Kidney (tissue), 14 donors: ENCODE measurements around the gene PSG6. TPM values are rescaled to one million over a fixed set of nuclear protein-coding genes. Genes with fewer than 3 reads are reported as not detected.
A peak's percentile ranks its signal among the peaks of the same experiment; 100 is the strongest.
"Not testable (repeated sequence)": the region's sequence is repeated elsewhere in the genome, so short reads cannot be mapped to it uniquely, and the experiment has no call there.

Source experiments
- DNase-seq, 5 donors: peaks; one replicate each; pipeline ENCODE4 v3.0.0-alpha.2; 2013 to 2020
- FAIRE-seq: peaks from 2 replicates; lab custom pipeline; 2012; peaks lifted over from hg19 to GRCh38; lab: Jason Lieb, UNC
- H3K27ac ChIP-seq, 2 donors: one replicate each; pipeline ENCODE4 v1.7.0; 2013; ENCODE audit warnings: low read depth in 2 of 2, low read length in 2 of 2, inconsistent platforms in 1 of 2
- H3K27me3 ChIP-seq: one replicate; pipeline ENCODE4 v1.7.1; 2013; ENCODE audit warnings: low read length, inconsistent platforms; ENCODE audit not compliant: control insufficient read depth, insufficient read depth
- H3K36me3 ChIP-seq, 3 donors: one replicate each; pipeline versions ENCODE4 v1.7.0 to v1.7.1; 2013; ENCODE audit warnings: low read length in 3 of 3, control low read depth in 1 of 3, inconsistent platforms in 1 of 3; ENCODE audit not compliant: insufficient read depth in 3 of 3, control insufficient read depth in 2 of 3
- H3K4me1 ChIP-seq, 3 donors: one replicate each; pipeline versions ENCODE4 v1.7.0 to v1.7.1; 2013; ENCODE audit warnings: low read length in 3 of 3, inconsistent platforms in 1 of 3, low read depth in 1 of 3; ENCODE audit not compliant: control insufficient read depth in 2 of 3, insufficient read depth in 2 of 3
- H3K4me3 ChIP-seq, 3 donors: one replicate each; pipeline versions ENCODE4 v1.7.0 to v1.8.1; 2013; ENCODE audit warnings: low read length in 3 of 3, control low read depth in 1 of 3, inconsistent platforms in 1 of 3
- H3K9ac ChIP-seq, 3 donors: one replicate each; pipeline versions ENCODE4 v1.7.0 to v1.7.1; 2013; ENCODE audit warnings: low read length in 3 of 3, control low read depth in 1 of 3, inconsistent platforms in 1 of 3
- H3K9me3 ChIP-seq, 3 donors: one replicate each; pipeline versions ENCODE4 v1.7.0 to v1.7.1; 2013; ENCODE audit warnings: low read length in 3 of 3, control low read depth in 1 of 3, inconsistent platforms in 1 of 3; ENCODE audit not compliant: control insufficient read depth in 2 of 3, insufficient read depth in 1 of 3
- intact Hi-C: fragments of 100-400 bp; cut with DNase I; formaldehyde crosslinking; loops from one replicate; pipeline ENCODE4 v1.11.1; 2022
- polyA plus RNA-seq: library from polyadenylated mRNA; stranded (reverse); fragments of 350-450 nt; fragmentation: Illumina TruSeq; extraction: RNeasy Lipid Tissue Mini Kit (QIAGEN cat#74804); gene quantifications from one replicate; pipeline ENCODE4 v1.2.3, GENCODE V29; 2014; ENCODE audit warnings: low read depth, low replicate concordance; ENCODE audit not compliant: insufficient read depth
- total RNA-seq: library from RNA; stranded (reverse); fragmentation: NEBNext Ultra II Directional; extraction: Animal tissue kit (Norgen Biotek cat#: 25700); gene quantifications from one replicate; pipeline ENCODE4 v1.2.1, GENCODE V29; 2021
- TF ChIP-seq, protein P1 (sequence below): IDR thresholded peaks from 3 replicates; pipeline ENCODE4 v1.5.1; 2012; ENCODE audit warnings: mild to moderate bottlenecking, moderate library complexity, borderline replicate concordance; ENCODE audit not compliant: insufficient read depth; ENCODE audit errors: extremely low read depth
- donor health status: control.
- donor health status: control.
- donor health status: control.
- donor health status: control.
- donor health status: control.
- donor health status: DM: yes; HTN: yes; CAD: no.
- donor health status: Normal renal cell carcinoma (clear cell type).

The PSG6 gene
- total and polyA plus RNA-seq, 2 donors from 2014 or later, result not detected

DNA sequence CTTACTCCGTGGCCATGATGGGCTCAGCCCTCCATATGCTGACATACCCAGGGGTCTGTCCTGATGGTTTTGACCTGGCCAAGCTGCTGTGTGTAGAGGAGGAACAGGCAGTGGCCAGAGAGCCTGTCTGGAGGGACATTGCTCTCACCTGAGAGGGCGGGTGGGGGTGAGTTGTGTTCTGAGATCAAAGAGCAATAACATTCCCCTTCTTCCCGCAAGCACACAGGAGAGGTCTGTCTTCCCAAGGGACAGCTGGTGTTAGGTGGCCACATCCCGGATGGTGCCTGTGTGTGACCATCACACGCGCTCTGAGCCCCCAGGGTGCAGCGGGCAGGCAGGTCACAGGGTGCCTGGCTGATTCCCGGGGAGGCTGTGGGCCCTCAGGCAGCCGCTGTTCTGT is 37.1 kb downstream of the PSG6 start:
- H3K4me1 ChIP-seq, intact Hi-C loops, H3K9ac ChIP-seq, H3K27me3 ChIP-seq, H3K9me3 ChIP-seq, H3K36me3 ChIP-seq, FAIRE-seq, H3K4me3 ChIP-seq, H3K27ac ChIP-seq: not testable (repeated sequence)
- DNase-seq, result peak in 1 of 5 donors; percentile 32

DNA sequence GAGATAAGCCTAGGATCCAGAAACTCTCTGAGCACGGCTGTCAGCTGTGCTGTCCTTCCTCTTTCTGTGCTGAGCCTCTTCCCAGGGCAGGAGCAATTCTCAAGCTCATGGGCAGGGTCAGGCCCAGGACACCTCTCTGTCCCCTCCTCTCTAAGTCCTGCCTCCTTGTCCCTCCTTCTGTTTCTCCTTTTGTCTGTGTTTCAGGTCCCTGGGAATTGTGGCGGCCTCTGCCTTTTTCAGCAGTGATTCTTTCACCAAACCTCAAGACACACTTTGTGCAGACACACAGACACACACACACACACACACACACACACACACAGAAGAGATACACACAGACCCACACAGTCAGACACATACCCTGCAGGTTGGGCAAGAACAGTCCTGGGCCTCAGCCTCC is 38.1 kb downstream of the PSG6 start, which contains the start of gene PSG1:
TSS of gene PSG1 (minus strand) at position 101 of the 400 bp plus-strand sequence. CDS start 132 bp downstream, outside the sequence.
- no peak within 1 kb of the TSS for H3K9ac ChIP-seq
- no peaks in the 10 kb centered on the region for H3K36me3 ChIP-seq
- FAIRE-seq (no peak), DNase-seq (no peak)
- H3K9me3 ChIP-seq, result no peaks in the 10 kb centered on the region
- H3K27ac ChIP-seq, result no peak within 1 kb of the TSS
- TF ChIP-seq, protein P1, sequence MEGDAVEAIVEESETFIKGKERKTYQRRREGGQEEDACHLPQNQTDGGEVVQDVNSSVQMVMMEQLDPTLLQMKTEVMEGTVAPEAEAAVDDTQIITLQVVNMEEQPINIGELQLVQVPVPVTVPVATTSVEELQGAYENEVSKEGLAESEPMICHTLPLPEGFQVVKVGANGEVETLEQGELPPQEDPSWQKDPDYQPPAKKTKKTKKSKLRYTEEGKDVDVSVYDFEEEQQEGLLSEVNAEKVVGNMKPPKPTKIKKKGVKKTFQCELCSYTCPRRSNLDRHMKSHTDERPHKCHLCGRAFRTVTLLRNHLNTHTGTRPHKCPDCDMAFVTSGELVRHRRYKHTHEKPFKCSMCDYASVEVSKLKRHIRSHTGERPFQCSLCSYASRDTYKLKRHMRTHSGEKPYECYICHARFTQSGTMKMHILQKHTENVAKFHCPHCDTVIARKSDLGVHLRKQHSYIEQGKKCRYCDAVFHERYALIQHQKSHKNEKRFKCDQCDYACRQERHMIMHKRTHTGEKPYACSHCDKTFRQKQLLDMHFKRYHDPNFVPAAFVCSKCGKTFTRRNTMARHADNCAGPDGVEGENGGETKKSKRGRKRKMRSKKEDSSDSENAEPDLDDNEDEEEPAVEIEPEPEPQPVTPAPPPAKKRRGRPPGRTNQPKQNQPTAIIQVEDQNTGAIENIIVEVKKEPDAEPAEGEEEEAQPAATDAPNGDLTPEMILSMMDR, result no peak
- H3K4me3 ChIP-seq, result no peak within 1 kb of the TSS
- H3K27me3 ChIP-seq, result no peaks in the 10 kb centered on the region
- intact Hi-C loops, result no loop called here
- no peaks in the 10 kb centered on the region for H3K4me1 ChIP-seq

DNA sequence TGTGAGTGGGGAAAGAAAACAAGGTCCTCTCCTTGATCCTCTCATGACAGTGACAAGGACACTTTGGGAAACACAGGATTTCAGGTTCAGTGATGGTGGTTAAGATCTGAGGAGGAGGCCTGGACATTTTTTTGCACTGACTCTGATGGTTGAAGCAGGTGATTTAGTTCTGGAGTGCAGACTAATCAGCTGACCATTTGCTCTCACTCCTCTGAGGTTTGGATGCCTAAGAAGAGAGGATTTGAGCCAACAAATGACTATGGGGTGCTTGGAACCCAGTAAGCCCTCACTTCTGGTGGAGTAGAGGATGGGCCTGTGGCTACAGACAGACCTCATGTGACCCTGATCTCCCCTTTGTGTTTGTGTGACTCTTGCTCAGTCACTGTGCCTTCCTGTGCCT is 41.1 kb downstream of the PSG6 start:
- DNase-seq, H3K27me3 ChIP-seq, H3K9ac ChIP-seq, H3K9me3 ChIP-seq, intact Hi-C loops, H3K4me1 ChIP-seq, H3K27ac ChIP-seq, H3K4me3 ChIP-seq, H3K36me3 ChIP-seq, FAIRE-seq: not testable (repeated sequence)

DNA sequence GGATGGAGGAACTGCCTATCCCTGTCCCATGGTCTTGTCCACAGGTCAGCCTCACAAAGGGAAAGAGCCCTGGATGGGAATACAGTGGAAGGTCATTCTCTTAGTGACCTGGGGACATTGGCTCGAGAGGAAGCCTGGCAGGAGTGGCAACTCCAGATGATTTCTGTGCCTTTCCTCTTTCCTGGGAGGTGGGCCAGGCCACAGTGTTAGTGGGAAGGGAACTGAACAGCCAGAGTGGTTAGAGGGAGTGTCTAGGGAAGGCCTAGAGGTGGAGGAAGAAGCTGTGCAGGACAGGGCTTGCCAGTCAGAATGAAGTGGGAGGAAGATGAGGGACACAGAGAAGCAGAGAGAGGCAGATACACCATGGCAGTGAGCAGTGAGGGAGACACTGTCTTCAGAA is 41.8 kb downstream of the PSG6 start:
- H3K9ac ChIP-seq, DNase-seq, intact Hi-C loops: not testable (repeated sequence)

DNA sequence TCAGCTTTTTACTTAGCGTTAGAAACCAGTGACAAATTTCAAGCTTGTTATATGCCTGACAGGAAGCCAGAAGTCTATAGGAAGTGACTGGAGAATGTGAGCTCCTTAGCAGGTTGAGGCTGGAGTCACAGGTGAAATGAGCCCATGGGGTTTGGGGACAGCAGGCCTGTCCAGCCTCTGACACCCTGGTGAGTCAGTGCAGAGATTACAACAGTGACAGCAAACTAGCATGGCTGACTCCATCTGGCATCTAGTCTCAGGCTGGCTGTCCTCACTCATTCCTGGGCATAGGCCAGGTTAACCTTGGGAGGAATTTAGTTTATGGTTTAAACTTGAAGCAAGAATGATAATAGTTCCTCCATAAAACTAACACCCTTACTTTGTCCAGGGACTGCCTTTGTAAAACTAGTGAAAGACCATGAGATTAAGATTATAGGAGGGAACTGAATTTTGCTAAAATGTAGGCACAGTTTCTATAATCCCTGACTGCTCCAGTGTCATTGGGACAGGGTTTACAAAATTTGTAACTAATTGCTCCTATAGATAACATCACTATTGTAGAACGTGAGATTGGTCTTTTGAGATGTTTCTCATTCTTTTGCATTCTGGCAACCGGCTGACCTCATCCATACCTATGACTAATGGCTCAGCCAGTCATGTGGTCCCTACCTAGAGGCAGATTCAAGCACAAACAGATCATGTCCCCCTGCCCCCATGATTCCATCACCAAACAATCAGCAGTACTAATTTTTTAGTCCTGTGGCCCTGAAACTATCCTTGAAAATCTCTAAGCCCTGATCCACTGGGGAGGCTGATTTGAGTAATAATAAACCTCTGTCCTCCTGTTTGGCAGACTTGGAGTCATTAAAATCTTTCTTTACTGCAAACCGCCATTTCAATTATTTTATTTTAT is 42.5 kb downstream of the PSG6 start:
- H3K4me3 ChIP-seq, H3K4me1 ChIP-seq, H3K27me3 ChIP-seq, FAIRE-seq, intact Hi-C loops, H3K9ac ChIP-seq, H3K9me3 ChIP-seq, DNase-seq, H3K36me3 ChIP-seq, H3K27ac ChIP-seq: not testable (repeated sequence)

More for the DNA sequence above, 41.8 kb downstream of the PSG6 start:
- H3K36me3 ChIP-seq, H3K27ac ChIP-seq, H3K4me3 ChIP-seq, H3K27me3 ChIP-seq, FAIRE-seq, H3K9me3 ChIP-seq, H3K4me1 ChIP-seq: not testable (repeated sequence)

DNA sequence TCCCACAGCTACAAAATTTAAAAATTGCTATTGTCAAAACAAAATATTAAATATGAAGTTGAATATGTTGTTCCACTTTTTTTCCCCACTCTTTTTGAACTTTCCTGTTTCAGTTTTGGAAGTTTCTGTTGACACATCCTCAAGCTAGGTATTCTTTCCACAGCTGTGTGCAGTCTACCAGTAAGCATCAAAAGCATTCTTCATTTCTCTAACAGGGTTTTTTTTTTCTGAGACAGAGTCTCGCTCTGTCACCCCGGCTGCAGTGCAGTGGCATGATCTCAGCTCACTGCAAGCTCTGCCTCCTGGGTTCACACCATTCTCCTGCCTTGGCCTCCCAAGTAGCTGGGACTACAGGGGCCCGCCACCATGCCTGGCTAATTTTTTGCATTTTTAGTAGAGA is 43.6 kb downstream of the PSG6 start:
- H3K27me3 ChIP-seq, H3K9ac ChIP-seq, H3K36me3 ChIP-seq, intact Hi-C loops, H3K4me1 ChIP-seq, H3K27ac ChIP-seq, H3K4me3 ChIP-seq, H3K9me3 ChIP-seq, FAIRE-seq, DNase-seq: not testable (repeated sequence)
